AG04449 (cell line): ENCODE data around the gene DENND1A.

Source experiments
- CTCF ChIA-PET: fragments of 350-600 bp; formaldehyde crosslinking; extraction: SDS; loops from one replicate; lab custom pipeline; 2021; ENCODE audit warnings: antibody characterized with exemption; lab: Yijun Ruan, JAX
- POLR2A ChIA-PET: fragments of 400-600, 350-600 bp; formaldehyde crosslinking; extraction: SDS; loops from one replicate; lab custom pipeline; 2020; ENCODE audit warnings: antibody characterized with exemption, inconsistent platforms; lab: Yijun Ruan, JAX
- DNase-seq: peaks from one replicate; pipeline ENCODE4 v3.0.0-alpha.2; 2010; ENCODE audit warnings: low read depth, low spot score
- H3K4me3 ChIP-seq: 2 replicates; pipeline ENCODE4 v1.5.1; 2011; ENCODE audit warnings: low read depth, mild to moderate bottlenecking, control low read depth, low read length
- CTCF ChIP-seq: IDR thresholded peaks from one replicate; pipeline ENCODE4 v1.5.1; 2011; ENCODE audit warnings: mild to moderate bottlenecking, moderate library complexity, low read length, control low read depth, inconsistent platforms; ENCODE audit not compliant: insufficient read depth; ENCODE audit errors: missing control alignments

Gene DENND1A

DNA sequence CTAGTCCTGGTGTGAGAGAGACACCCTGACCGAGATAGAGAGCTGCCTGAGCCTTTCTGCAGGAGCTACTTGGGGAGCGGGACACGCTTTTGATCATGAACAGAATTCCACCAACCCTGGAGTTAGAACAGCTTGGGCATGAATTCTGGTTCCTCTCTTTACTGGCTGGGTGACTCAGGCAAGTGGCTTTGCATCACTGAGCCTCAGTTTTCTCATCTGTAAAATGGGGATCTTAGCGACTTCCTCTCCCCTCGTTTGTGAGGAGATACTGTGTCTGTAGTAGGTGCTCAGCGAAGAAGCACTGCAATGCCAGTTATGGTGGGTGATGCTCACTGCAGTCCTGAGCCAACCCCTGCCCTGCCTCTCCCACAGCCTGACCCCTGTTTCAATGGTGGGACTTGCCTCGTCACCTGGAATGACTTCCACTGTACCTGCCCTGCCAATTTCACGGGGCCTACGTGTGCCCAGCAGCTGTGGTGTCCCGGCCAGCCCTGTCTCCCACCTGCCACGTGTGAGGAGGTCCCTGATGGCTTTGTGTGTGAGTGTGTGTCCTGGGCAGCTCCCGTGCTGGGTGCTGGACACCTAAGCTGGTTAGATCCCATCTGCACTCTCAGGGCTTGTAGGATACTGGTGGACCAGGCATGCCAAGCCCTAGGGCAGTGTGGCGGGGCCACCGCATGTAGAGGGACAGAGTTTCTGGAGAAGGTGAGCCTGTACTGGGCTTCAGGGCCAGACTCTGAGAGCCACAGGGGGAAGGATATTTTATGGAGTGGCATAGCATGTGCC, 557.9 kb downstream of the DENND1A start:
- ChIA-PET CTCF (interaction anchor here (1.0 to 1.2 kb wide), 2 partner anchors 10 to 27 kb away, joined by 4 to 5 read pairs; no protein-coding TSS in a partner anchor), POLR2A (no interaction called here)
- TF ChIP-seq CTCF = no peak
- H3K4me3 ChIP-seq = no peak overlapping the region
- DNase-seq = no peak

- no peak for DNase-seq
- no peak for TF ChIP-seq CTCF
- H3K4me3 ChIP-seq = no peak overlapping the region
- CTCF ChIA-PET = interaction anchor here (0.7 to 1.7 kb wide), 3 partner anchors 10 to 296 kb away, joined by 3 to 5 read pairs (median 4); no protein-coding TSS in a partner anchor
- POLR2A ChIA-PET = no interaction called here
These were observed 558.7 kb downstream of the DENND1A start for GRCh38 chr9:123371228-123371584.

GRCh38 chr9:123370526-123371227, 559.2 kb downstream of the DENND1A start:
- POLR2A ChIA-PET = no interaction called here
- DNase-seq = no peak

DNA sequence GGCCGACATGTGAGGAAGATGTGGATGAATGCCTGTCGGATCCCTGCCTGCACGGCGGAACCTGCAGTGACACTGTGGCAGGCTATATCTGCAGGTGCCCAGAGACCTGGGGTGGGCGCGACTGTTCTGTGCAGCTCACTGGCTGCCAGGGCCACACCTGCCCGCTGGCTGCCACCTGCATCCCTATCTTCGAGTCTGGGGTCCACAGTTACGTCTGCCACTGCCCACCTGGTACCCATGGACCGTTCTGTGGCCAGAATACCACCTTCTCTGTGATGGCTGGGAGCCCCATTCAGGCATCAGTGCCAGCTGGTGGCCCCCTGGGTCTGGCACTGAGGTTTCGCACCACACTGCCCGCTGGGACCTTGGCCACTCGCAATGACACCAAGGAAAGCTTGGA, 559.8 kb downstream of the DENND1A start:
- no peak for TF ChIP-seq CTCF
- ChIA-PET CTCF (interaction anchor here (1.0 to 3.3 kb wide), 3 partner anchors 16 to 20 kb away, joined by 3 to 13 read pairs (median 4); no protein-coding TSS in a partner anchor), POLR2A (no interaction called here)
- H3K4me3 ChIP-seq = no peak overlapping the region
- DNase-seq = no peak

More at GRCh38 chr9:123370526-123371227, 559.2 kb downstream of the DENND1A start:
- no peak for TF ChIP-seq CTCF
- H3K4me3 ChIP-seq = no peak overlapping the region
- CTCF ChIA-PET = interaction anchor here (0.7 to 1.7 kb wide), 4 partner anchors 9 to 295 kb away, joined by 3 to 5 read pairs (median 4); no protein-coding TSS in a partner anchor

DNA sequence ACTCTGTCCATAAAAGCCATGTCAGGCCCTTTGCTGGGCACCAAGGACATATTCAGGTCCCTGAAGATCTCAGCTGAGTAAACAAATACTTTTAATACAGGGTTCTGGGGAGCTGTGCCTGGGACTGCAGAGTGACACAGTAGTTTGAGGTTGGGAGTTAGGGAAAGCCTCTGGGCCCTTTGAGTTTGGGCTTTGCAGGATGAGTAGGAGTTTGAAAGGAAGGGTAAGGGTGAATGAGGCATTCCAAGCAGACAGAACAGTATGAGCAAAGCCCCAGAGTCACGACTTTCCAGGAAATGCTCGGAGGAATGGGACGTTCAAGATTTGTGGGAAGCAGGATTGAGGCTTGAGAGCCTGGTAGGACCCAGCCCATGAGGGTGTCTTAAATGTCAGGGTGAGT, 560.6 kb downstream of the DENND1A start:
- POLR2A ChIA-PET = no interaction called here
- TF ChIP-seq CTCF = no peak

More for the DNA sequence above, 560.6 kb downstream of the DENND1A start:
- no peak for DNase-seq
- no peak overlapping the region for H3K4me3 ChIP-seq
- CTCF ChIA-PET = interaction anchor here (0.6 to 3.3 kb wide), 4 partner anchors 13 to 288 kb away, joined by 3 to 13 read pairs (median 3); no protein-coding TSS in a partner anchor
